Spleen (tissue), 7 donors: ENCODE measurements around the gene CATSPER4.

Source experiments
- POLR2A ChIP-seq, 3 donors: fragments of 450-650 bp; IDR thresholded peaks; one replicate each; pipeline ENCODE4 v1.5.1; 2017; ENCODE audit warnings: antibody characterized with exemption in 3 of 3, mild to moderate bottlenecking in 1 of 3
- POLR2AphosphoS5 ChIP-seq, 3 donors: sonication (generic); formaldehyde crosslinking; IDR thresholded peaks; one replicate each; pipeline ENCODE4 v1.5.1; 2017; ENCODE audit warnings: antibody characterized with exemption in 3 of 3
- TF ChIP-seq, protein P1 (sequence below), 11 experiments: fragments of 200-600 bp in 7 of 11; fragments of 450-650 bp in 4 of 11; sonication (generic) in 4 of 11; IDR thresholded peaks in 8 of 11; conservative IDR thresholded peaks in 3 of 11; 1 replicate in 7 of 11; 2 replicates in 4 of 11; pipeline versions ENCODE4 v1.4.0 to v1.8.0; 2016 to 2021; ENCODE audit warnings: antibody characterized with exemption in 11 of 11, inconsistent platforms in 4 of 11, mild to moderate bottlenecking in 1 of 11
- donor health status: DM: no; HTN: no; CAD: no; lungs with moderate emphysema.
- donor health status: DM: no; HTN: no; CAD: no.
- donor health status: DM: no; HTN: no; CAD: no.

DNA sequence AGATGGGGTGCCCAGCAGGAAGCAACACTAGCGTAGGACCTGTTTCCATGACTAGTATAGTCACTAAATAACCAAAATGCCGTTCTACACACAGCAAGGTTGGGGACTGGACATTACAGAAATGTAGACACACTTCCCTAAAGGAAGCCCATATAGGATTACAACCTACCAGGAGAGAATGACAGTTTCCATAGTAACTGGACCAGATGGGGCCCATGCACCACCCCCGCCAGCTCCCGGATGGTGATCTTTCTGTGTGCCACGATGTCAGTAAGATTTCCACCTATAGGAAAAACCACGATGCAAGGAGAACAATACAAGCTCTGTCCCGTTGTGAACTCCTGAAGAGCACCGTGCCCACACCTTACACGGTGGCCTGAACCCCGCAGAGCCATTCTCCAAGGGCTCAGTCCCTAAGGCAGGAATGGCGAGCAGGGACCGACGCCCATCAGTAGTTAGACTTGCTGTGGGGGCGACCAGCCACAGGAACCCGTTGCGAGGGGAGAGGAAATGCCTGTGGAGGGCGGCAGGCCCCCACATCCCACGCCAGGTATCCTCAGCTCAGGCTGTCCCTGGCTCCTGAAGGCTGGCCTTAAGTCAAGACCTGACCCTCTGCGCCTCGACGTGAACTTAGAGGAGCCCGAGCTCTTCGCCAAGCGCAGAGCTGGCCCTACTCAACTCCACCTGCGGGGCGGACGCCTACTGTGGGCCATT is 30.0 kb downstream of the CATSPER4 start:
- TF ChIP-seq, protein P1, sequence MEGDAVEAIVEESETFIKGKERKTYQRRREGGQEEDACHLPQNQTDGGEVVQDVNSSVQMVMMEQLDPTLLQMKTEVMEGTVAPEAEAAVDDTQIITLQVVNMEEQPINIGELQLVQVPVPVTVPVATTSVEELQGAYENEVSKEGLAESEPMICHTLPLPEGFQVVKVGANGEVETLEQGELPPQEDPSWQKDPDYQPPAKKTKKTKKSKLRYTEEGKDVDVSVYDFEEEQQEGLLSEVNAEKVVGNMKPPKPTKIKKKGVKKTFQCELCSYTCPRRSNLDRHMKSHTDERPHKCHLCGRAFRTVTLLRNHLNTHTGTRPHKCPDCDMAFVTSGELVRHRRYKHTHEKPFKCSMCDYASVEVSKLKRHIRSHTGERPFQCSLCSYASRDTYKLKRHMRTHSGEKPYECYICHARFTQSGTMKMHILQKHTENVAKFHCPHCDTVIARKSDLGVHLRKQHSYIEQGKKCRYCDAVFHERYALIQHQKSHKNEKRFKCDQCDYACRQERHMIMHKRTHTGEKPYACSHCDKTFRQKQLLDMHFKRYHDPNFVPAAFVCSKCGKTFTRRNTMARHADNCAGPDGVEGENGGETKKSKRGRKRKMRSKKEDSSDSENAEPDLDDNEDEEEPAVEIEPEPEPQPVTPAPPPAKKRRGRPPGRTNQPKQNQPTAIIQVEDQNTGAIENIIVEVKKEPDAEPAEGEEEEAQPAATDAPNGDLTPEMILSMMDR (IDR thresholded peaks at IDR 0.05 in 8 of 11, conservative IDR thresholded peaks at IDR 0.05 in 3 of 11), result no peak
- TF ChIP-seq POLR2A (IDR thresholded peaks at IDR 0.05), result no peak
- TF ChIP-seq POLR2AphosphoS5 (IDR thresholded peaks at IDR 0.05), result no peak
